Muscle of arm (tissue), 14 donors: Measurements from ENCODE around the gene ATP4B. TPM values are rescaled to one million over a fixed set of nuclear protein-coding genes. Genes with fewer than 3 reads are reported as not detected.

ENCODE experiments used
- DNase-seq: peaks from one replicate; pipeline ENCODE4 v3.0.0-alpha.2; 2013
- long read RNA-seq, 11 donors: transcript quantifications; one replicate each; lab custom pipeline, GENCODE V29; 2026
- polyA plus RNA-seq, 12 donors: library from polyadenylated mRNA; unstranded; fragments of 120-200 nt; gene quantifications; one replicate each; pipeline ENCODE4 v1.2.1, GENCODE V29; 2013; ENCODE audit not compliant: insufficient read length in 12 of 12

The ATP4B gene
- under 1 TPM in 3 of 12 donors, not detected in 9; 0.10 to 0.13 (median 0.12) TPM for polyA plus RNA-seq
- long read RNA-seq, donor 1 = 0 reads
- long read RNA-seq, donor 2 = 0 reads
- long read RNA-seq, donor 3, partial matches to known transcripts = 0 of 2 reads
- long read RNA-seq, donor 3, other reads (novel, unspliced or antisense) = 0 of 2 reads
- long read RNA-seq, donor 4 = 0 reads
- long read RNA-seq, donor 5 = 0 reads
- long read RNA-seq, donor 6 = 0 reads
- long read RNA-seq, donor 7 = 0 reads
- long read RNA-seq, donor 8 = 0 reads
- long read RNA-seq, donor 9 = 0 reads
- long read RNA-seq, donor 10 = 0 reads
- long read RNA-seq, donor 11 = 0 reads

DNA sequence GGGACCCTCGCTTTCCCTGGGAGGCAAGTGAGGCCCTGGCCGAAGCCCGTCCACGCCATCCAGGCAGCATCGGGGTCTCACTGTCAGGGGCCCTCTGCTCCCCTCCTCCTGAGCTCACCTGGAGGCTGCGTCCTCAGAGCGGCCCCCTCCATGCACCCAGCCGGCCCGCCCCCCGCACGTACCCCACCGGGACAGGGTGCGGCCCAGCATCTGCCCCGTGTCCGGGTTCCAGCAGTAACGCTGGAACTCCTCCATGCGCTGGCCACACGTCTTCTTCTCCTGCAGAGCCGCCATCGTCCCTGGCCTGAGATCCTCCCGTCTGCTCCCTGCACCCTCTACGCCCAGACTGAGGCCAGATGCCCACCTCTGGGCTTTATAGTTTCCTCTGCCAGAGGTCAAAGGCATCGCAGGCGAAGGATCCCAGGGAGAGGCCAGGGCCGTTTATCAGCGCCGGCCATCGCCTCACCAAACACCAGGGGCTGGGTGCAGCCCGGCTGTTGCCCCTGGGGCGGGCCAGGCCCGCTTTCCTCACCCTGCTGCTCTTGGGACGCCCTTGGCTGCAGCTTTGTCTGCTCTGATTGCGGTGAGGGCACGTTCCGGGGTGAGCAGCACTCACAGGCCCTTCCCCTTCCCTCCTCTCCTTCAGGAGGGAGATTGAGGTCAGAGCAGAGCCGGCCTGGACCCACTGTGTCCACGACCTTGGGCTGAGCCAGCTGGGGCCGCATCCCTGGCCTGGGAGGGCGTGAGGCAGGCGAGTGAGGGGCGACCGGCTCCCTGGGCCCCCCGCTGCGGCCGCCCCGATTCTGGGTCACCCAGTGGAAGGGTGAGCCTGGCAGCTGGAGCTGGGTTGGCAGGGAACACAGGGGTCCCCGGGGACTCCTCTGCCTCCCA, at the start of gene ATP4B:
Gene ATP4B, minus strand, starts transcription at position 348 of the 891 bp plus-strand sequence. Its CDS starts 54 bp downstream, at position 294.
- DNase-seq = no peak

DNA sequence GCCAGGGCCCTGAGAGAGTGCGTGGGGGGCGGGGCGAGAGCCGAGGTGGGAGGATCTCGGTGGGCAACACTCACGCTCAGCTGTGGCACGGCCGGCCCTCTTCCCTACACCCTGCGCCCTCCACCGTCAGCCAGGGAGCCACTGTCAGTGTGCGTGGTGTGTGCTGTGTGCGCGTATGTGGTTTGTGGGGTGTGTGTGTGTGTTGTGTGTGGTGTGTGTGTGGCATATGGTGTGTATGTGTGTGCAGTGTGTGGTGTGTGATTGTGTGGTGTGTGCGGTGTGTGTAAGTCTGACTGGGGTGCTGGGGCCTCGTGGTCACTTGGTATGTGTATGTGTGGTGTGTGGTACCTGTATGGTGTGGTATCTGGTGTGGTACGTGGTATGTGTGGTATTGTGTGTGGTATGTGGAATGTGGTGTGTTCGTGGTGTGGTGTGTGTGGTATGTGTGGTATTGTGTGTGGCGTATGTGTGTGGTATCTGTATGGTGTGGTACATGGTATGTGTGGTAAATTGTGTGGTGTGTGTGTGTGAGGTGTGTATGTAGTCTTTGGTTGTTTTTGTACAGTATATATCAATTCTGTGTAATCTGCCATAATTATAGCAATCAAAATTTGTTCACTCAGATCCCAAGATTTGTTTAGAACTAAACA, 14.1 kb upstream of the ATP4B start:
- DNase-seq = no peak

DNA sequence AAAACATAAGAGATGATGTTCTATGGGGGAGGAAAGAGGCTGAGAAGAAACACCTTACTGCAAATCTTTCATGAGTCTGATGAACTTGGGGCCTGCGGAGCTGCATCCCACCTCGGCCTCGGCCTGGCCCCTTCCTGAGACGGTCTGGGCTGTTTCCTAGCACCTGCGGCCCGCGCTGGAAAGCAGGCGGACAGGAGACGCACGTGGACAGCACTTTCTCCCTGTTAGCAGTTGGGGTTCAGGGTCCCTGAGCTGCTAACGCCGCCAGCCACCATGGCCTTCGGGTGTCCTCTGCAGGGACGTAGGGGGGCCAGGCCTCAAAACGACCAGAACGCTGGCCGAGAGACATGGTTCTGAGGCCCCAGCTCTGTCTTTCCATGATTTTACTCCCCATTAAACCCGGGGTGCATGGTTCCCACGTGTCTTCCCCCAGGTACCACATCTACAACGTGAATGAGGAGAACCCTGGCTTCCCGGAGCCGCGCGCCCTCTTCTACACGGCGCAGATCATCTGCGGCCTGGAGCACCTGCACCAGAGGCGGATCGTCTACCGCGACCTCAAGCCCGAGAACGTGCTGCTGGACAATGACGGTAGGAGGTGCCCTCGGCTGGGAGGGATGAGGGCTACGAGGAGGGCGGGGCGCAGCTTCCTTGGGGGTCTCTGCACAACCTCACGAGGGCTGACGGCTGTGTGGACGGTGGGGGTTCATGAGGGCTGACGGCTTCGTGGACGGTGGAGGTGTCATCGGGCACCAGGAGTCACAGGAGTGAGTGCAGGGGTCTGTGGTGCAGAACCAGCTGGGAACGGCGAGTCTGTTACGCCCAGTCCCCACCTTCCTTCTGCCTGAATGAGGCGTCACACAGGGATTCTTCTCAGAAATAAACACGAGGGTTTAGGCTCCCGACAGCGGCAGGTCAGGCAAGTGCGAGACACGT, 13.3 kb upstream of the ATP4B start:
- no peak for DNase-seq

DNA sequence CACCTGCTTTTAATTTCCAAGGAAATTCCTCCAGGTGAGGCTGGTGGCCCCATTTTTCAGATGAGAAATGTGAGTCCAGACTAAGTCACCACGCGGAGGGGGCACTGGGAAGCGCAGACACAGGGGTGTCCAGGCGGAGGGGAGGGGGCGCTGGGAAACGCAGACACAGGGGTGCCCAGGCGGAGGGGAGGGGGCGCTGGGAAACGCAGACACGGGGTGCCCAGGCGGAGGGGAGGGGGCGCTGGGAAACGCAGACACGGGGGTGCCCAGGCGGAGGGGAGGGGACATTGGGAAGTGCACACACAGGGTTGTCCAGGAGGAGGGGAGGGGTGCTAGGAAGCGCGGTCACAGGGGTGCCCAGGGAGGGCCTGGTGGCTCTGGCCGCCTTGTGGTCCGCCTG, 12.5 kb upstream of the ATP4B start:
- no peak for DNase-seq

DNA sequence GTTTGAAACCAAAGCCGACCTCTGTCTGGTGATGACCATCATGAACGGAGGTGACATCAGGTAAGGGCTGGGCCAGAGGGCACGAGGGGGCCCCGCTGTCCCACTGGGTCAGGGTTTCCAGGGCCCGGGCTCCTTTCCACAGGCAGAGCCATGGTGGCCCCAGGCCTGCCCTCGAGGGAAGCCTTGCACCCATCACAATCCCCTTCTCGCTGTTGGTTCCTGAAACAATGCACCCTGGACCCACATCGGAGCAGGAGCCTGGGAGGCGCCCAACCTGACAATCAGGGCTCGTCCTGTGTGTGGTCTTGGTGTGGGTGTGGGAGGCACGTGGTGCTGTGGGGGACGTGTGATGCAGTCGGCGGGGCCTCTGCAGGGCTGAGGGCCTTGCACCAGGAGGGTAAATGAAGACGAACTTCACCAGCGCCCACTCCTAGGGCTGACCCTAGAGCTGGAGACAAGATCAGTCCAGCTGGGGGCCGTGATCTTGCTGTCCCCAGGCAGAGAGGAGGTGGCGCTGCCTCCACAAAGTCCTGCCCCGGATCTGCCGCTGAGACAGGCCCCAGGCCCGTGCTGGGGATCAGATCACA, 11.8 kb upstream of the ATP4B start:
- no peak for DNase-seq

DNA sequence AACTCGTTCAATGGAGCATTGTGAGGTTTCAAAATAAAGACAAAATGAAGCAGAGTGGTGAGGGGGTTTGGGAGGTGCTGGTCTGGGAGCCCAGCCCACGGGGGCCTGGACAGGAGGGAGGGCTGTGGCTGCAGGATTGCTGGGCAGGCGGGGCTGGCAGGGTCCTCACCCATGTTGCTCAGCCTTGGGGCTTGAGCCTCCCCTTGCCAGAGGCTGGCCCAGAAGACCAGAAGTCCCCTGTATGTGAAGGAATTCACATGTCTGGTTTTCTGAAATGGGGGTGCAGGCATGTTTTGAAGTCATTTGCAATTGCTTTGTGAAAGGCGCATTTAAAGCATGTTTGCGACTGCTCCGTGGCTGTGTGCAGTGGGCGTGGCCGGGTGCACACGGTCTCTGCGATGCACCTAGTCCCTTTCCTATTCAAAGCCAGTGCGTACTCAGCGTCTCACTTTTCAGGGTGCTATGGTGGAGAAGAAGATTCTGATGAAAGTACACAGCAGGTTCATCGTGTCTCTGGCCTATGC, 11.3 kb upstream of the ATP4B start:
- no peak for DNase-seq

DNA sequence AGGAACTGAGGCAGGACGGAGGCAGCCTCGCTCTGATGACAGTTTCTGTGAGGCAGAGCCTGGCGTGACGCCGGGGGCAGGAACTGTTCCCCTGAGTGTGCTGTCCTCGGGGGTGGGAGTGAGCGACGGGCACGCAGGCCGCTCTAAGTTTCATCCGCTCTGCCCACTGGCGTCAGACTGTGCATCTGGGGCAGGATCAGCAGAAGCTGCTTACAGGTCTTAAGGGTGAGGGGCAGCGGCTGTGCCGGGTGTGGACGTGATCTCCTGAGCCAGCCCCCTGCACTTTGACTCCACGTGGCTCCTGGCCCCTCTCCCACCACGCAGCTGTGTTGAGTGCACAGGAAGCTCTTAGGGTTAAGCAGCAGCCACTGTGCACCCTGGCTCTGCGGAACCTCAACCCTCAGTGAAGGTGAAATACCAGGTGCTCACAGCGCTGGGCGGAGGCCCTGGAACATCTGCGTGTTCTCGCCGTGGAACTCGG, 10.5 kb upstream of the ATP4B start:
- no peak for DNase-seq

DNA sequence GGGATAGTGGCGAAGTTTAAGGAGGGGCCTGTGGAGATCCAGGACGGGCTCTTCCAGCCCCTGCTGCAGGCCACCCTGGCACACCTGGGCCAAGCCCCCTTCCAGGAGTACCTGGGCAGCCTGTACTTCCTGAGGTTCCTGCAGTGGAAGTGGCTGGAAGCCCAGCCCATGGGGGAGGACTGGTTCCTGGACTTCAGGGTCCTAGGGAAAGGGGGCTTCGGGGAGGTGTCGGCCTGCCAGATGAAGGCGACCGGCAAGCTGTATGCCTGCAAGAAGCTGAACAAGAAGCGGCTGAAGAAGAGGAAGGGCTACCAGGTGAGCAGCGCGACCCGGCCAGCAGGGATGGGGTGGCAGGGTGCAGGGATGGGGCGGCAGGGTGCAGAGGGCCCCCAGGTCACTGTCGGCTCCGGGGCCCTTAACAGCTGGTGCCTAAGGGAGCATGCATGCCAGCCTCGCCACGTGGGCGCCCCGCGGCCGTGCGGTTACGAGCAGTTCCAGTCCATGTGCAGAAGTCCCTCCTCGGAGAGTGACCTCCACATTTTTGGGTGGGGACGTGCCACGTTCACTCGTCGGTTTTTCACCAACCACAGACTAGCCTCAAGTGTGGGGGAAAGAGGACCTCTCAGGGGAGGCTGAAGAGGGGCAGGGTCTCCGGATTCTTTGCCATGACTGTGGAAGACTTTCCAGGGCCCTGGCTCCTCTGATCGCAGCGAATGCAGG, 9.9 kb upstream of the ATP4B start:
- no peak for DNase-seq

DNA sequence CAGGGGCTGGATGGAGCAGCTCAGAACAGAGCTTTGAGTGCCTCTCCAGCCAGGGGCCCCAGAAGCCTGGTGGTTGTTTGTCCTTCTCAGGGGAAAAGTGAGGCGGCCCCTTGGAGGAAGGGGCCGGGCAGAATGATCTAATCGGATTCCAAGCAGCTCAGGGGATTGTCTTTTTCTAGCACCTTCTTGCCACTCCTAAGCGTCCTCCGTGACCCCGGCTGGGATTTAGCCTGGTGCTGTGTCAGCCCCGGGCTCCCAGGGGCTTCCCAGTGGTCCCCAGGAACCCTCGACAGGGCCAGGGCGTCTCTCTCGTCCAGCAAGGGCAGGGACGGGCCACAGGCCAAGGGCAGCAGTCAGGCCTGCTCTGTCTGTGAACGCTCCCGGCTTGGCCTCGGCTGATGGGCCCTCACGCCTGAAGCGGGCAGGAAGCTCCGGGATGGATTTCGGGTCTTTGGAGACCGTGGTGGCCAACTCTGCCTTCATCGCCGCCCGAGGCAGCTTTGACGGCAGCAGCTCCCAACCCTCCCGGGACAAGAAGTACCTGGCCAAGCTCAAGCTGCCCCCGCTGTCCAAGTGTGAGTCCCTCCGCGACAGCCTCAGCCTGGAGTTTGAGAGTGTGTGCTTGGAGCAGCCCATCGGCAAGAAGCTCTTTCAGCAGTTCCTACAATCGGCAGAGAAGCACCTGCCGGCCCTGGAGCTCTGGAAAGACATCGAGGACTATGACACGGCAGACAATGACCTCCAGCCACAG, 9.1 kb upstream of the ATP4B start, which contains the start of gene GRK1:
Gene GRK1, plus strand, starts transcription at position 269 of the 751 bp plus-strand sequence. Its CDS starts 168 bp downstream, at position 437.
- no peak for DNase-seq

DNA sequence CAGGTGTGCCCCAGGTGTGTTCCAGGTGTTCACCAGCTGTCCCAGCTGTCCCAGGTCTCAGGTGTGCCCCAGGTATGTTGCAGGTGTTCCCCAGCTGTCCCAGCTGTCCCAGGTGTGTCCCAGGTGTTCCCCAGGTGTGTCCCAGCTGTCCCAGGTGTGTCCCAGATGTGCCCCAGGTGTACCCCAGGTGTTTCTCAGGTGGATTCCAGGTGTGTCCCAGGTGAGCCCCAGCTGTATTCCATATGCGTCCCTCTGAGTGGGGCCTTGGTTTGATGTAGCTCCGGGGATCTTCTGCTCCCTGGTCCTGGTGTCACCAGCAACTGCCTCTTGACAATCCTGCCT, 8.3 kb upstream of the ATP4B start:
- DNase-seq = no peak

DNA sequence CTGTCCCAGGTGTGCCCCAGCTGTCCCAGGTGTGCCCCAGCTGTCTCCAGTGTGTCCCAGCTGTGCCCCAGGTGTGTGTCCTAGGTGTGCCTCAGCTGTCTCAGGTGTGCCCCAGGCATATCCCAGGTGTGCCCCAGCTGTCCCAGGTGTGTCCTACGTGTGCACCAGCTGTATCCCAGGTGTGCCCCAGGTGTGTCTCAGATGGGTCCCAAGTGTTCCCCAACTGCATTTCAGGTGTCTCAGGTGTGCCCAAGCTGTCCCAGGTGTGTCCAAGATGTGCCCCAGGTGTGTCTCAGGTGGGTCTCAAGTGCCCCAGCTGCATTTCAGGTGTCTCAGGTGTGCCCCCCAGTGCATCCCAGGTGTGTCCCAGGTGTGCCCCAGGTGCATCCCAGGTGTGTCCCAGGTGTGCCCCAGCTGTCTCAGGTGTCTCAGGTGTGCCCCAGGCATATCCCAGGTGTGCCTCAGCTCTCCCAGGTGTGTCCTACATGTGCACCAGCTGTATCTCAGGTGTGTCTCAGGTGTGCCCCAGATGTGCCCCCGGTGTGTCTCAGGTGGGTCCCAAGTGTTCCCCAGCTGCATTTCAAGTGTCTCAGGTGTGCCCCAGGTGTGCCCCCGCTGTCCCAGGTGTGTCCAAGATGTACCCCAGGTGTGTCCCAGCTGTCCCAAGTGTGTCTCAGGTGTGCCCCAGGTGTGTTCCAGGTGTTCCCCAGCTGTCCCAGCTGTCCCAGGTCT, 7.8 kb upstream of the ATP4B start:
- no peak for DNase-seq

DNA sequence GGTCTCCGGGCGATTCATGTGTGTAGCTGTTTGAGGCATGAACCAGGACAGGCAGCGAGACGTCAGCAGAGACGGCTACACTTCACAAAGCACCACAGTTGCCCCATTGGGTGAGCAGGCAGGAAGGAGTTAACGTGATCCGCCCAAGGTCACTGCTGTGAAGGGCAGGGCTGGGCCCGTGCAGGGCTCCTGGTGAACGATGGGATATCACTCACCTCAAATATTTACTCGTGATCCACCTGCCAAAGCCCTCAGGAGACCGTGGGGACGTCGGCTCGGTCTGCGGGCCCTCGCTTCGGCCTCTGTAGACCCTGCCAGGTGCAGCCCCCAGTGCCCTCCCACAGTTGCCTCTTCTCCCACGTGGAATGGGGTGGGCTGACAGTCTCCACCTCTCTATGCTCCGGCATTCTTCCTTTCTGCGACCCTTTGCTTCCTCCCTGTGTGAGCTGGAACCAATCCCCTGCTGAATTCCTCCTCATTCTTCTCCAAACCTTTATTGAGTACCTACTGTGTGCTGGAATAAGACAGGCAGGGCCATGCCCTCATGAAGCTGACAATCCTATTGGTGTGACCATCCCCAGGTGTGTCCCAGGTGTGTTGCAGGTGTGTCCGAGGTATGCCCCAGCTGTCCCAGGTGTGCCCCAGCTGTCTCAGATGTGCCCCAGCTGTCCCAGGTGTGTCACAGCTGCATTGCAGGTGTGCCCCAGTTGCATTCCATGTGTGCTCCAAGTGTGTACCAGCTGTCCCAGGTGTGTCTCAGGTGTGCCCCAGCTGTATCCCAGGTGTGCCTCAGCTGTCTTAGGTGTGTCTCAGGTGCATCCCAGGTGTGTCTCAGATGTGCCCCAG, 7.0 kb upstream of the ATP4B start:
- DNase-seq = no peak

DNA sequence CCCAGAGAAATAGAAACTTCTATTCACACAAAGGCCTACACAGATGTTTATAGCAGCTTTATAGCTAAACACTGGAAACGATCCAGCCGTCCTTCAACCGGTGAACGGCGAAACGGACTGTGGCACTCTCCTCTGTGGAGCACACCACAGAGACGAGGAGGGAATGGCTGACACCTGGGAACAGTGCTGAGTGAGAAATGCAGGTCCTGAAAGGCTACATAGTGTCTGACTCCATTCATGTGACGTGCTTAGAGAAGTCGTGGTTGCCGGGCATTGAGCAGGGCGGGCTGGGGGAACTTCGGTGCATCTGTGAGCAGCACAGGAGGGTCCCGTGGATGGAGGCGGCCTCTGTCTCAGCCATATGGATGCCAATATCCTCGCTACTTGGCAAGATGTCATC, 5.9 kb upstream of the ATP4B start:
- no peak for DNase-seq

DNA sequence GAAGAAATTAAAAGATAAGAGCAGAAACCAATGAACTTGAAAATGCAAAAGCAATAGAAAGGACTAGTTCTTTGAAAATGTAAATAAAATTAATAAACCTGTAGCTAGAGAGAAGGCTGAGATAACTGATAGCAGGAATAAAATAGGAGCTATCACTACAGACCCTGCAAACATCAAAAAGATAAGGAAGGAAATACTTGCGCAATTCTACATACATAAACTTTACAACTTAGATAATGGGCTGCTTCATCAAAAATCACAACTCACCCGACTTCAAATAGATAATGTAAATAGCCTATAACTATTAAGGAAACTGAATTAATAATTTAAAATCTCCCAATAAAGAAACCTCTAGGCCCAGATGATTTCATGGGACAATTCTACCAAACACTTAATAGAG, 3.5 kb upstream of the ATP4B start:
- DNase-seq = no peak

DNA sequence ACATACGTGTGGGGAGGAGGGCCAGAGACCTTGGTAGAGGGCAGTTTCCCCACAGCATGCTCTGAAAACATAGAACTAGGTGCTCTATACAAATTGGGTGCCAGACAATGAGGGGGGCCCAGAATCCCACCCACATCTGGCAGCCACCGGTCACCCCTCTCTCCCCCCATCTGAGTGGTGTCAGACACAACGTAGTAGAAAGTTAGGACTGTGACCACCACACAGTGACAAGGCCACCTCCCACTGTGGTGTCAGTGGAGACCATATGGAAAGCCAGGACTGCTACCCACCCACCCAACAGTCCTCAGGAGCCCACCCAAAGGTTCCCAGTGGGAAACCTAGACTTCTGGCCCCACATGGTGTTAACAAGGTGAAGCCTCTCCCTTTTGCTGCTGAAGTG, 2.1 kb upstream of the ATP4B start:
- DNase-seq = no peak

DNA sequence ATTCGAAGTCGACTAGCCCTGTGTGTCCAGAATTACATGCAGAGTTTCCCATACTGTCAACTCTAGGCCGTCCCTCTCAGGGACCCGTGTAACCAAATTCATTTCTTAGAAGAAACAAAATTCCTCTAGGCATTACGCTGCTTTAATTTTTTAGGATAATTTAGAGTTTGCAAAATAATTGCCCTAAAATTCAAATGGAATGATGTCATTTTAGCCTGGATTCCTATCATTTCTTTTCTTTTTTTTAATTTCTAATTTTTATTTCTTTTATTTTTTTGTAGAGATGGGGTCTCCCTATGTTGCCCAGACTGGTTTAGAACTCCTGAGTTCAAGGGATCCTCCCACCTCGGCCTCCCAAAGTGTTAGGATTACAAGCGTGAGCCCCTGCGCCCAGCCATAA, 1.3 kb upstream of the ATP4B start:
- no peak for DNase-seq

DNA sequence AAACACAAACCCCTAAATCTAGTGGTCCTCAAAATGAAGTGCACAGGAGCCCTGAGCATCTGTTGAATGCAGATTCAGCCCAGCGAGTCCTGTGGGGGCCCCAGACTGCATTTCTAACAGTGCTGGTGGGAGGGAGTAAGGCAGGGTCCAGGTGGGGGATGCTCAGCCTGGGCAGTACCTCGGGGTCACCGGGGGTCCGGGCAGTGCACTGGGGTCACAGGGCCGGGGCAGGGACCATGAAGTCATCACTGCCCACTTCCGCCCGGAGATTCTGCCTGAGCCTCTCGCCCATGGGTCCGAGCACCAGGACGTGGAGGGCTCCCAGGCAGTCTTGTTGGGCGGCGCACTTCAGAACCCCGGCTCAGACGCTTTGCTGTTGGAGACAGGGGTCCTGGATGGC, 838 bp upstream of the ATP4B start:
- no peak for DNase-seq
